Activated naive CD4-positive, alpha-beta T cell treated with anti-CD3 and anti-CD28 coated beads, Interleukin-2, amount 10 ng/mL, durations not matched to agents 7 days and 5 days (primary cell): ENCODE results near the gene POLDIP2.

Experiments used
- CTCF ChIA-PET: fragments of 350-600 bp; sonication (Branson Sonifier 250); formaldehyde crosslinking; loops from one replicate; lab custom pipeline; 2021; ENCODE audit warnings: antibody characterized with exemption; lab: Charles Lee
- DNase-seq: peaks from one replicate; pipeline ENCODE4 v3.0.0-alpha.2; 2020
- H3K27ac Mint-ChIP-seq: one replicate; pipeline ENCODE4 v1.8.0; 2021; ENCODE audit warnings: mild to moderate bottlenecking, moderate library complexity, mixed read lengths
- H3K27me3 Mint-ChIP-seq: one replicate; pipeline ENCODE4 v1.8.0; 2021; ENCODE audit warnings: mild to moderate bottlenecking, mixed read lengths
- H3K36me3 Mint-ChIP-seq: one replicate; pipeline ENCODE4 v1.8.0; 2021; ENCODE audit warnings: mixed read lengths
- H3K4me1 Mint-ChIP-seq: one replicate; pipeline ENCODE4 v1.8.0; 2021; ENCODE audit warnings: mixed read lengths
- H3K4me3 Mint-ChIP-seq: one replicate; pipeline ENCODE4 v1.8.0; 2021; ENCODE audit warnings: mild to moderate bottlenecking, moderate library complexity, mixed read lengths
- H3K9me3 Mint-ChIP-seq: one replicate; pipeline ENCODE4 v1.8.0; 2021; ENCODE audit warnings: mixed read lengths

POLDIP2 gene

DNA sequence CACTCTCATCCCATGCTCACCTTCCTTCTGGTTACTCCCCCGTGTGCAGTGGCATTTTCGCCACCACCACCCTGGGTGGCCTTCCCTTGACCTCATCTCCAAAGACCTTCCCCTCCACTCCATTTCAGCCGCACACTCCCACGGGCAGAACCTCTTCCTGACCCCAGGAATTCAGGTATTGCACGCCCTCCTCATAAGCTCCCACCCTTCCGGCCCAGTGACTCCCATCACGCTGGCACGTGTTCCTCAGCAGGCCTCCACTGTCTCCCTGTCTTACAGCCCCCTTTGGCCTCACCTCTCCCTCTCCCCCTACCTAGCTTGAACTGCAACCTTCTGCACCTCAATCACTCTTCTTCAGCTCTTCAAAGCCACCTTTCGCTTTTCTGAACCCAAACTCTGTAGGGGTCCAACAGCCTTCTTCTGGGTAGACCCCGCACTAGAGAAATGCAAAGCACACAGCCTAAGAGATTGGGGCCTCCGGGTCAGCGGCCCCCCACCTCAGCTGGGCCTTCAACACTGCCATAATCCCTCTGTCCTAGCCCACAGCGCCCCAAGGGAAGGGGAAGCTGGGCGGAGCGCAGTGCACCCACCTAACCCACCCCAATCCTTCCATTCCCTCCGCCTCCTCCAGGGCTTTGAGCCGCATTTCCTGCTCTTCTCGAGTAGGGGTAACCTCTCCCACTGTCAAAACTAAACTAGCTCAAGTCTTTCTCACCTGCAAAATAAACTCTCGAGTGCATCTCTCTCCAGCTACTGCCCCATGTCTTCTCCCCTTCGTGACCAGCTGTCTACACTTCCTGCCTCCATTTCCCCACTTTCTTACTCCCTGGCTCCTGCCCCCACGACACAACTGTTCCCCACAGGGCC is 40.0 kb downstream of the POLDIP2 start:
- peak overlapping the region; percentile 83 for H3K4me3 Mint-ChIP-seq
- H3K27ac Mint-ChIP-seq, result no peak overlapping the region
- peaks cover 37% of the 10 kb centered on the region for H3K4me1 Mint-ChIP-seq
- CTCF ChIA-PET, result interaction anchor here (1.6 to 1.8 kb wide), 2 partner anchors 13 to 66 kb away, joined by 4 to 7 read pairs; no protein-coding TSS in a partner anchor
- no peaks in the 10 kb centered on the region for H3K9me3 Mint-ChIP-seq
- peaks cover 5% of the 10 kb centered on the region for H3K36me3 Mint-ChIP-seq
- no peak for DNase-seq
- H3K27me3 Mint-ChIP-seq, result peaks cover 28% of the 10 kb centered on the region

DNA sequence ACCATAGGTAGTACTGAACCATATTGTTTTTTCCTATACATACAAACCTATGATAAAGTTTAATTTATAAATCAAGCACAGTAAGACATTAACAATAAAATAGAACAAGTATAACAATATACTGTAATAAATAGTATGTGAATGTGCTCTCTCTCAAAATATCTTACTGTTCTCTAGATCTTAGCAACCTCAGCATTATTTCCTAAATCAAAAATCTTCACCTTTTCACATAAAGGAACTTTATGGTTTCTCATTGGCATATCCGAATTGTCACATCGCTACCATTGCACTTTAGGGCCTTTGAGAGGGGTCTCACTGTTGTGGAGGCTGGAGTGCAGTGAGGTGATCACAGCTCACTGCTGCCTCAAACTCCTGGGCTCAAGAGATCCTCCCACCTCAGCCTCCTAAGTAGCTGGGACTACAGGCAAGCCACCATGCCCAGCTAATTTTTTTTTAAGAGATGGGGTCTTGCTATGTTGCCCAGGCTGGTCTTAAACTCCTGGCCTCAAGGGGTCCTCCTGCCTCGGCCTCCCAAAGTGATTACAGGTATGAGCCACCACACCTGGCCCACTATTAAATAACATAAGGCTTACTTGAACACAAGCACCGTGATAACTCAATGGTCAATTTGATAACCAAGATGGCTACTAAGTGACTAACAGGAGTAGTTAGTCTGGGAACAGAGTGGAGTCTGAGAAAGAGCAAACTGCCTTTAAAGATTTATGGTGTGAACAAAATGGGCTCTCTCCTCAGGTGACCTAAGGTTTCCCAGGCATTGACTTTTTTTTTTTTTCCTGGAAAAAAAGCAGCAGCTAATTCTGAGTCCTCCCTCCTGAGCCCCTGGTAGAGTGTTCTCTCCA is 41.3 kb downstream of the POLDIP2 start:
- Mint-ChIP-seq H3K9me3 (no peaks in the 10 kb centered on the region), H3K27ac (no peak overlapping the region), H3K4me3 (no peak overlapping the region), H3K4me1 (peaks cover 28% of the 10 kb centered on the region), H3K27me3 (peaks cover 36% of the 10 kb centered on the region), H3K36me3 (peaks cover 4% of the 10 kb centered on the region)
- CTCF ChIA-PET, result interaction anchor here (1.2 to 1.6 kb wide), 2 partner anchors 20 to 100 kb away, joined by 3 to 4 read pairs; partner anchors contain the start of gene TNFAIP1
- no peak for DNase-seq

DNA sequence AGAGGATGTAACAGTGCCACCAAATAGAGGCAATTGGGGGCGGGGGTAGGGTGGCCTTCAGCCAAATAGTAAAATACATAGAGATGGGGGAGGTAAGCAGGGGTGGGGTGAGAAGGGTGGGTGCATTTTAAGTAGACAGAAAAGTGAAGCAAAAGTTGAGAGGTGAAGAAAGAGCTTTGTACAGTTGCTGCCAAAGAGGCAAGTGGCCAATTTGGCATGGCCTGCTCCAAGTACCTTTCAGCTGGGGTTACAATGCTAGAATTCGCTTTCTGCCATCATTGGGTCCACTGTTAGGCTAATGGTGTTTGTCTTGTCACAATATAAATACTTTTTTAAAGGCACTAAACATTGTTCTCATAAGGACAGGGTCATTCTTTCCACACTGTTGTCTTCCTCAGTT is 43.5 kb downstream of the POLDIP2 start:
- no peak overlapping the region for H3K27ac Mint-ChIP-seq
- H3K36me3 Mint-ChIP-seq, result no peaks in the 10 kb centered on the region
- peaks cover 40% of the 10 kb centered on the region for H3K27me3 Mint-ChIP-seq
- CTCF ChIA-PET, result no interaction called here
- H3K9me3 Mint-ChIP-seq, result no peaks in the 10 kb centered on the region
- H3K4me3 Mint-ChIP-seq, result no peak overlapping the region
- DNase-seq, result no peak
- H3K4me1 Mint-ChIP-seq, result peaks cover 12% of the 10 kb centered on the region

DNA sequence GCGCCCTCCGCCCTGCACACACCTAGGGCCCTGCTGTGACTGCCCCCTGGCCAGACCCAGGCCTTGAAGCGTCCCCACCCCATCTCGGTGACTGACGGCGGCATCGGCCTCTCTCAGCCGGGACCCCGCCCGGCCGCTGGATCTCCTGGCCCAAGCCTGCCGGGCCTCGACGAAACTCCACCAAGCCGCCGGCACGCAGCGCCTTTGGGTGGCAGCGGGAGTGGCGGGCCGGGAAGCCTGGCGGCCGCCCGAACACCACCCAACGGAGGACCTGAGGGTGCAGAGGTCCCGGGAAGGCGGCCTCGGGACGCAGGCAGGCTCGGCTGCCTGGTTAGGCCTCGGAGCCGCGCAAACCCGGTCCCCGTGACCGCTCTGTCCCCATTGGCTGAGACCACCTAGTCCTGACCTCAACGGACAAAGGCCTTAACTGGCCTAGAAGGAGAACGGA is 50.3 kb downstream of the POLDIP2 start:
- H3K4me1 Mint-ChIP-seq, result no peaks in the 10 kb centered on the region
- no peak overlapping the region for H3K4me3 Mint-ChIP-seq
- H3K27me3 Mint-ChIP-seq, result peaks cover 44% of the 10 kb centered on the region
- CTCF ChIA-PET, result no interaction called here
- H3K9me3 Mint-ChIP-seq, result no peaks in the 10 kb centered on the region
- H3K27ac Mint-ChIP-seq, result no peak overlapping the region
- DNase-seq, result no peak
- no peaks in the 10 kb centered on the region for H3K36me3 Mint-ChIP-seq

DNA sequence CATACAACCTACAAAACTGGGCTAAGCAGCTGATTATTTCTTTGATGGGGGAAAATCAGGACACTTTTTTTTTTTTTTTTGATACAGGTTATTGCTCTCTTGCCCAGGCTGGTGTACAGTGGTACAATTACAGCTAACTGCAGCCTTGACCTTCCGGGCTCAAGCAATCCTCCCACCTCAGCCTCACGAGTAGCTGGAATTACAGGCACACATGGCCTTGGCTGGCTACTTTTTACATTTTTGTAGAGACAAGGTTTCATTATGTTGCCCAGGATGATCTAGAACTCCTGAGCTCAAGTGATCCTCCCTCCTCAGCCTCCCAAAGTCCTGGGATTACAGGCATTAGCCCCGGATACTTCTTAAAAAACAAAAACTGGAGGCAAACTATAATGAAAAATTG is 58.9 kb downstream of the POLDIP2 start:
- Mint-ChIP-seq H3K27ac (no peak overlapping the region), H3K4me1 (no peaks in the 10 kb centered on the region)
- CTCF ChIA-PET, result no interaction called here

More for the DNA sequence above, 58.9 kb downstream of the POLDIP2 start:
- Mint-ChIP-seq H3K36me3 (no peaks in the 10 kb centered on the region), H3K27me3 (peaks cover 15% of the 10 kb centered on the region), H3K9me3 (no peaks in the 10 kb centered on the region), H3K4me3 (no peak overlapping the region)
- no peak for DNase-seq
